WTC11 (cell line): ENCODE data around the gene JADE1. TPM values are rescaled to one million over a fixed set of nuclear protein-coding genes. Genes with fewer than 3 reads are reported as not detected.

ENCODE experiments used
- ATAC-seq: fragments of 200-7000 bp; cut with Tn5 transposase; 2 replicates; pipeline ENCODE4 v1.10.0; 2021; ENCODE audit warnings: mild to moderate bottlenecking, moderate library complexity
- CTCF ChIA-PET: fragments of 300-600 bp; sonication (Branson Sonifier 250); formaldehyde crosslinking; loops from one replicate; lab custom pipeline; 2021; ENCODE audit warnings: antibody characterized with exemption; lab: Charles Lee
- POLR2A ChIA-PET: fragments of 350-600 bp; sonication (Branson Sonifier 250); formaldehyde crosslinking; loops from one replicate; lab custom pipeline; 2021; ENCODE audit warnings: antibody characterized with exemption; lab: Charles Lee
- DNase-seq: peaks from one replicate; pipeline ENCODE4 v3.0.0; 2021; ENCODE audit warnings: low spot score
- H3K27ac Mint-ChIP-seq: 2 replicates; pipeline ENCODE4 v1.8.0; 2021; ENCODE audit warnings: mixed read lengths
- H3K27me3 Mint-ChIP-seq: 2 replicates; pipeline ENCODE4 v1.8.0; 2021; ENCODE audit warnings: low read depth, mild to moderate bottlenecking, moderate library complexity, mixed read lengths
- H3K36me3 Mint-ChIP-seq: 2 replicates; pipeline ENCODE4 v1.8.0; 2021; ENCODE audit warnings: mixed read lengths
- H3K4me1 Mint-ChIP-seq: 2 replicates; pipeline ENCODE4 v1.8.0; 2022; ENCODE audit warnings: mixed read lengths
- H3K4me3 Mint-ChIP-seq: 2 replicates; pipeline ENCODE4 v1.8.0; 2021; ENCODE audit warnings: mild to moderate bottlenecking, moderate library complexity, mixed read lengths
- H3K9me3 Mint-ChIP-seq: 2 replicates; pipeline ENCODE4 v1.8.0; 2021; ENCODE audit warnings: mixed read lengths
- EMX1 ChIP-seq: fragments of 250-450 bp; sonication (Bioruptor Pico); IDR thresholded peaks from 2 replicates; pipeline ENCODE4 v1.8.0; 2021; ENCODE audit warnings: mild to moderate bottlenecking
- FOXJ3 ChIP-seq: sonication (generic); formaldehyde crosslinking; IDR thresholded peaks from 2 replicates; pipeline ENCODE4 v1.9.0; 2021; ENCODE audit warnings: missing genetic modification reagents, mild to moderate bottlenecking, borderline replicate concordance
- GRHL2 ChIP-seq: fragments of 250-450 bp; sonication (Bioruptor Pico); IDR thresholded peaks from 2 replicates; pipeline ENCODE4 v1.8.0; 2022; ENCODE audit warnings: mild to moderate bottlenecking, moderate library complexity; ENCODE audit not compliant: insufficient replicate concordance, severe bottlenecking
- GTF2I ChIP-seq: fragments of 250-450 bp; sonication (Bioruptor Pico); conservative IDR thresholded peaks from 2 replicates; pipeline ENCODE4 v1.4.0; 2021; ENCODE audit warnings: mild to moderate bottlenecking
- HMGA2 ChIP-seq: fragments of 250-450 bp; sonication (Bioruptor Pico); IDR thresholded peaks from 2 replicates; pipeline ENCODE4 v1.4.0; 2021; ENCODE audit warnings: mild to moderate bottlenecking, moderate library complexity
- MXD4 ChIP-seq: fragments of 250-450 bp; sonication (Bioruptor Pico); IDR thresholded peaks from 2 replicates; pipeline ENCODE4 v1.8.0; 2021; ENCODE audit warnings: mild to moderate bottlenecking, moderate library complexity, borderline replicate concordance
- NFE2L1 ChIP-seq: sonication (generic); formaldehyde crosslinking; IDR thresholded peaks from 2 replicates; pipeline ENCODE4 v1.8.1; 2023; ENCODE audit warnings: missing genetic modification reagents
- OVOL2 ChIP-seq: fragments of 250-450 bp; sonication (Bioruptor Pico); IDR thresholded peaks from 2 replicates; pipeline ENCODE4 v1.9.0; 2021; ENCODE audit warnings: mild to moderate bottlenecking, borderline replicate concordance
- PRRX2 ChIP-seq: fragments of 250-450 bp; sonication (Bioruptor Pico); IDR thresholded peaks from 2 replicates; pipeline ENCODE4 v1.8.0; 2021; ENCODE audit warnings: mild to moderate bottlenecking
- RORB ChIP-seq: fragments of 250-450 bp; sonication (Bioruptor Pico); IDR thresholded peaks from 2 replicates; pipeline ENCODE4 v1.9.0; 2021; ENCODE audit warnings: mild to moderate bottlenecking
- SP1 ChIP-seq: sonication (generic); formaldehyde crosslinking; conservative IDR thresholded peaks from 2 replicates; pipeline ENCODE4 v1.8.1; 2022; ENCODE audit warnings: missing genetic modification reagents
- ZNF219 ChIP-seq: sonication (generic); formaldehyde crosslinking; IDR thresholded peaks from 2 replicates; pipeline ENCODE4 v1.8.0; 2023; ENCODE audit warnings: missing genetic modification reagents, mild to moderate bottlenecking, borderline replicate concordance
- ZNF232 ChIP-seq: sonication (generic); formaldehyde crosslinking; IDR thresholded peaks from 2 replicates; pipeline ENCODE4 v1.8.0; 2022; ENCODE audit warnings: mild to moderate bottlenecking, missing genetic modification reagents
- ZNF263 ChIP-seq: sonication (generic); formaldehyde crosslinking; IDR thresholded peaks from 2 replicates; pipeline ENCODE4 v1.8.1; 2022; ENCODE audit warnings: low read depth, mild to moderate bottlenecking, moderate library complexity, missing genetic modification reagents
- ZNF396 ChIP-seq: fragments of 250-450 bp; sonication (Bioruptor Pico); IDR thresholded peaks from 2 replicates; pipeline ENCODE4 v1.8.0; 2021; ENCODE audit warnings: mild to moderate bottlenecking, moderate library complexity, borderline replicate concordance
- total RNA-seq: library from RNA; stranded (reverse); gene quantifications from 3 replicates; pipeline ENCODE4 v1.2.3, GENCODE V29; 2021
- TF ChIP-seq, protein P1 (sequence below): sonication (generic); formaldehyde crosslinking; IDR thresholded peaks from 2 replicates; pipeline ENCODE4 v1.8.1; 2022; ENCODE audit warnings: low read depth, mild to moderate bottlenecking, moderate library complexity, missing genetic modification reagents, borderline replicate concordance
- TF ChIP-seq, protein P2 (sequence below): sonication (generic); formaldehyde crosslinking; conservative IDR thresholded peaks from 2 replicates; pipeline ENCODE4 v1.8.1; 2023; ENCODE audit warnings: mild to moderate bottlenecking, low read depth, missing genetic modification reagents, moderate library complexity
- TF ChIP-seq, protein P3 (sequence below): sonication (generic); formaldehyde crosslinking; IDR thresholded peaks from 2 replicates; pipeline ENCODE4 v1.8.0; 2023; ENCODE audit warnings: mild to moderate bottlenecking, missing genetic modification reagents
- TF ChIP-seq, protein P4 (sequence below): fragments of 250-450 bp; sonication (Bioruptor Pico); IDR thresholded peaks from 2 replicates; pipeline ENCODE4 v2.1.2; 2022; ENCODE audit warnings: mild to moderate bottlenecking, moderate library complexity
- TF ChIP-seq, protein P5 (sequence below): sonication (generic); formaldehyde crosslinking; IDR thresholded peaks from 2 replicates; pipeline ENCODE4 v1.8.0; 2022; ENCODE audit warnings: missing genetic modification reagents
- TF ChIP-seq, protein P6 (sequence below): sonication (generic); formaldehyde crosslinking; IDR thresholded peaks from 2 replicates; pipeline ENCODE4 v1.8.0; 2022; ENCODE audit warnings: mild to moderate bottlenecking, missing genetic modification reagents
- TF ChIP-seq, protein P7 (sequence below): sonication (generic); formaldehyde crosslinking; IDR thresholded peaks from 2 replicates; pipeline ENCODE4 v1.8.0; 2022; ENCODE audit warnings: mild to moderate bottlenecking, missing genetic modification reagents

The JADE1 gene
- total RNA-seq, 1 experiment from 2014 or later = 132 TPM

DNA sequence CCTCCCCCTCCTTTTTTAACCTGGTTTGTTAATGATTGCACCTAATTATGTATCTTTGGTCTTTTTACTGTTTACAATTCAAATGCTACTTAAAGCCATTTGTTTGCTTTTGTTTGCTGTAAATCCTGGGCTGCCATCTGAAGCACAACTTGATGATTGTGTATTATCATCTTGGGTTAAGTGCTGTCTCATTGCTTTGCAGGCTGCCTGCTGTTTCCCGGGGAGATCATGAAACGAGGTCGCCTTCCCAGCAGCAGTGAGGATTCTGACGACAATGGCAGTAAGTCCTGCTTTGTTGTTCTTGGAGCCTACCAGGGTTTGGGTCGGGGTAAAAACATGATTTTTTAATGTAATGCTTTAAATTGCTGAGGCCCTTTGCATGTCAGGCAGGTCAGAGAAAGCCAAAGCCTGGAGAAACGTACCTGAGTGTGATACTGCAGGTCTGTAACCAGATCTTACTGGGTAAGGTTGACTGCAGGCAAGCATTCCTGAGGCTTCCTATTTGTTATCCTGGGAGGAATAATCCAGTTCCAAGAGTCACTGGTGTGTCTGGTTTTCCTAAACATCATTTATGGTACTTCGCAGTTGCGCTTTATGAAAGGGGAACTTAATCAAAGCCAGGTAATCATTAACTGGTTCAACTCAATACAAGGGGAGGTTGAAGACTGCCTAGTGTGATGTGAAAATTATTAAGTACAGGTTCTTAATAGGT lies 22.2 kb downstream of the JADE1 start:
- no peaks in the 10 kb centered on the region for H3K9me3 Mint-ChIP-seq
- TF ChIP-seq, protein P1, sequence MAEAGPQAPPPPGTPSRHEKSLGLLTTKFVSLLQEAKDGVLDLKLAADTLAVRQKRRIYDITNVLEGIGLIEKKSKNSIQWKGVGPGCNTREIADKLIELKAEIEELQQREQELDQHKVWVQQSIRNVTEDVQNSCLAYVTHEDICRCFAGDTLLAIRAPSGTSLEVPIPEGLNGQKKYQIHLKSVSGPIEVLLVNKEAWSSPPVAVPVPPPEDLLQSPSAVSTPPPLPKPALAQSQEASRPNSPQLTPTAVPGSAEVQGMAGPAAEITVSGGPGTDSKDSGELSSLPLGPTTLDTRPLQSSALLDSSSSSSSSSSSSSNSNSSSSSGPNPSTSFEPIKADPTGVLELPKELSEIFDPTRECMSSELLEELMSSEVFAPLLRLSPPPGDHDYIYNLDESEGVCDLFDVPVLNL (CRISPR knock-in tag) = no peak
- TF ChIP-seq, protein P2, sequence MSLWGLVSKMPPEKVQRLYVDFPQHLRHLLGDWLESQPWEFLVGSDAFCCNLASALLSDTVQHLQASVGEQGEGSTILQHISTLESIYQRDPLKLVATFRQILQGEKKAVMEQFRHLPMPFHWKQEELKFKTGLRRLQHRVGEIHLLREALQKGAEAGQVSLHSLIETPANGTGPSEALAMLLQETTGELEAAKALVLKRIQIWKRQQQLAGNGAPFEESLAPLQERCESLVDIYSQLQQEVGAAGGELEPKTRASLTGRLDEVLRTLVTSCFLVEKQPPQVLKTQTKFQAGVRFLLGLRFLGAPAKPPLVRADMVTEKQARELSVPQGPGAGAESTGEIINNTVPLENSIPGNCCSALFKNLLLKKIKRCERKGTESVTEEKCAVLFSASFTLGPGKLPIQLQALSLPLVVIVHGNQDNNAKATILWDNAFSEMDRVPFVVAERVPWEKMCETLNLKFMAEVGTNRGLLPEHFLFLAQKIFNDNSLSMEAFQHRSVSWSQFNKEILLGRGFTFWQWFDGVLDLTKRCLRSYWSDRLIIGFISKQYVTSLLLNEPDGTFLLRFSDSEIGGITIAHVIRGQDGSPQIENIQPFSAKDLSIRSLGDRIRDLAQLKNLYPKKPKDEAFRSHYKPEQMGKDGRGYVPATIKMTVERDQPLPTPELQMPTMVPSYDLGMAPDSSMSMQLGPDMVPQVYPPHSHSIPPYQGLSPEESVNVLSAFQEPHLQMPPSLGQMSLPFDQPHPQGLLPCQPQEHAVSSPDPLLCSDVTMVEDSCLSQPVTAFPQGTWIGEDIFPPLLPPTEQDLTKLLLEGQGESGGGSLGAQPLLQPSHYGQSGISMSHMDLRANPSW = no peak
- TF ChIP-seq, protein P3, sequence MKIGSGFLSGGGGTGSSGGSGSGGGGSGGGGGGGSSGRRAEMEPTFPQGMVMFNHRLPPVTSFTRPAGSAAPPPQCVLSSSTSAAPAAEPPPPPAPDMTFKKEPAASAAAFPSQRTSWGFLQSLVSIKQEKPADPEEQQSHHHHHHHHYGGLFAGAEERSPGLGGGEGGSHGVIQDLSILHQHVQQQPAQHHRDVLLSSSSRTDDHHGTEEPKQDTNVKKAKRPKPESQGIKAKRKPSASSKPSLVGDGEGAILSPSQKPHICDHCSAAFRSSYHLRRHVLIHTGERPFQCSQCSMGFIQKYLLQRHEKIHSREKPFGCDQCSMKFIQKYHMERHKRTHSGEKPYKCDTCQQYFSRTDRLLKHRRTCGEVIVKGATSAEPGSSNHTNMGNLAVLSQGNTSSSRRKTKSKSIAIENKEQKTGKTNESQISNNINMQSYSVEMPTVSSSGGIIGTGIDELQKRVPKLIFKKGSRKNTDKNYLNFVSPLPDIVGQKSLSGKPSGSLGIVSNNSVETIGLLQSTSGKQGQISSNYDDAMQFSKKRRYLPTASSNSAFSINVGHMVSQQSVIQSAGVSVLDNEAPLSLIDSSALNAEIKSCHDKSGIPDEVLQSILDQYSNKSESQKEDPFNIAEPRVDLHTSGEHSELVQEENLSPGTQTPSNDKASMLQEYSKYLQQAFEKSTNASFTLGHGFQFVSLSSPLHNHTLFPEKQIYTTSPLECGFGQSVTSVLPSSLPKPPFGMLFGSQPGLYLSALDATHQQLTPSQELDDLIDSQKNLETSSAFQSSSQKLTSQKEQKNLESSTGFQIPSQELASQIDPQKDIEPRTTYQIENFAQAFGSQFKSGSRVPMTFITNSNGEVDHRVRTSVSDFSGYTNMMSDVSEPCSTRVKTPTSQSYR (CRISPR knock-in tag) = 0 out of 2 replicates have a peak, but pooled peaks have one; percentile 38
- no peak for TF ChIP-seq GTF2I
- TF ChIP-seq OVOL2 = no peak
- TF ChIP-seq ZNF396 = no peak
- TF ChIP-seq, protein P4, sequence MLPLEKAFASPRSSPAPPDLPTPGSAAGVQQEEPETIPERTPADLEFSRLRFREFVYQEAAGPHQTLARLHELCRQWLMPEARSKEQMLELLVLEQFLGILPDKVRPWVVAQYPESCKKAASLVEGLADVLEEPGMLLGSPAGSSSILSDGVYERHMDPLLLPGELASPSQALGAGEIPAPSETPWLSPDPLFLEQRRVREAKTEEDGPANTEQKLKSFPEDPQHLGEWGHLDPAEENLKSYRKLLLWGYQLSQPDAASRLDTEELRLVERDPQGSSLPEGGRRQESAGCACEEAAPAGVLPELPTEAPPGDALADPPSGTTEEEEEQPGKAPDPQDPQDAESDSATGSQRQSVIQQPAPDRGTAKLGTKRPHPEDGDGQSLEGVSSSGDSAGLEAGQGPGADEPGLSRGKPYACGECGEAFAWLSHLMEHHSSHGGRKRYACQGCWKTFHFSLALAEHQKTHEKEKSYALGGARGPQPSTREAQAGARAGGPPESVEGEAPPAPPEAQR (CRISPR knock-in tag) = no peak
- no peak for TF ChIP-seq ZNF219
- TF ChIP-seq PRRX2 (CRISPR knock-in tag) = no peak
- no peak for TF ChIP-seq GRHL2 (CRISPR knock-in tag)
- 0 out of 2 replicates have a peak, but pooled peaks have one; percentile 24 for TF ChIP-seq NFE2L1
- TF ChIP-seq MXD4 = no peak
- TF ChIP-seq, protein P5, sequence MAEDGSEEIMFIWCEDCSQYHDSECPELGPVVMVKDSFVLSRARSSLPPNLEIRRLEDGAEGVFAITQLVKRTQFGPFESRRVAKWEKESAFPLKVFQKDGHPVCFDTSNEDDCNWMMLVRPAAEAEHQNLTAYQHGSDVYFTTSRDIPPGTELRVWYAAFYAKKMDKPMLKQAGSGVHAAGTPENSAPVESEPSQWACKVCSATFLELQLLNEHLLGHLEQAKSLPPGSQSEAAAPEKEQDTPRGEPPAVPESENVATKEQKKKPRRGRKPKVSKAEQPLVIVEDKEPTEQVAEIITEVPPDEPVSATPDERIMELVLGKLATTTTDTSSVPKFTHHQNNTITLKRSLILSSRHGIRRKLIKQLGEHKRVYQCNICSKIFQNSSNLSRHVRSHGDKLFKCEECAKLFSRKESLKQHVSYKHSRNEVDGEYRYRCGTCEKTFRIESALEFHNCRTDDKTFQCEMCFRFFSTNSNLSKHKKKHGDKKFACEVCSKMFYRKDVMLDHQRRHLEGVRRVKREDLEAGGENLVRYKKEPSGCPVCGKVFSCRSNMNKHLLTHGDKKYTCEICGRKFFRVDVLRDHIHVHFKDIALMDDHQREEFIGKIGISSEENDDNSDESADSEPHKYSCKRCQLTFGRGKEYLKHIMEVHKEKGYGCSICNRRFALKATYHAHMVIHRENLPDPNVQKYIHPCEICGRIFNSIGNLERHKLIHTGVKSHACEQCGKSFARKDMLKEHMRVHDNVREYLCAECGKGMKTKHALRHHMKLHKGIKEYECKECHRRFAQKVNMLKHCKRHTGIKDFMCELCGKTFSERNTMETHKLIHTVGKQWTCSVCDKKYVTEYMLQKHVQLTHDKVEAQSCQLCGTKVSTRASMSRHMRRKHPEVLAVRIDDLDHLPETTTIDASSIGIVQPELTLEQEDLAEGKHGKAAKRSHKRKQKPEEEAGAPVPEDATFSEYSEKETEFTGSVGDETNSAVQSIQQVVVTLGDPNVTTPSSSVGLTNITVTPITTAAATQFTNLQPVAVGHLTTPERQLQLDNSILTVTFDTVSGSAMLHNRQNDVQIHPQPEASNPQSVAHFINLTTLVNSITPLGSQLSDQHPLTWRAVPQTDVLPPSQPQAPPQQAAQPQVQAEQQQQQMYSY (CRISPR knock-in tag) = no peak
- no peak for TF ChIP-seq HMGA2
- TF ChIP-seq ZNF232 (CRISPR knock-in tag) = no peak
- no peak for TF ChIP-seq RORB
- no peak for TF ChIP-seq FOXJ3 (CRISPR knock-in tag)
- no peak for TF ChIP-seq EMX1
- no peak for TF ChIP-seq ZNF263 (CRISPR knock-in tag)
- 0 out of 2 replicates have a peak, but pooled peaks have one; percentile 33 for TF ChIP-seq SP1 (CRISPR knock-in tag)
- TF ChIP-seq, protein P6, sequence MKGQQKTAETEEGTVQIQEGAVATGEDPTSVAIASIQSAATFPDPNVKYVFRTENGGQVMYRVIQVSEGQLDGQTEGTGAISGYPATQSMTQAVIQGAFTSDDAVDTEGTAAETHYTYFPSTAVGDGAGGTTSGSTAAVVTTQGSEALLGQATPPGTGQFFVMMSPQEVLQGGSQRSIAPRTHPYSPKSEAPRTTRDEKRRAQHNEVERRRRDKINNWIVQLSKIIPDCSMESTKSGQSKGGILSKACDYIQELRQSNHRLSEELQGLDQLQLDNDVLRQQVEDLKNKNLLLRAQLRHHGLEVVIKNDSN (CRISPR knock-in tag) = no peak
- TF ChIP-seq, protein P7, sequence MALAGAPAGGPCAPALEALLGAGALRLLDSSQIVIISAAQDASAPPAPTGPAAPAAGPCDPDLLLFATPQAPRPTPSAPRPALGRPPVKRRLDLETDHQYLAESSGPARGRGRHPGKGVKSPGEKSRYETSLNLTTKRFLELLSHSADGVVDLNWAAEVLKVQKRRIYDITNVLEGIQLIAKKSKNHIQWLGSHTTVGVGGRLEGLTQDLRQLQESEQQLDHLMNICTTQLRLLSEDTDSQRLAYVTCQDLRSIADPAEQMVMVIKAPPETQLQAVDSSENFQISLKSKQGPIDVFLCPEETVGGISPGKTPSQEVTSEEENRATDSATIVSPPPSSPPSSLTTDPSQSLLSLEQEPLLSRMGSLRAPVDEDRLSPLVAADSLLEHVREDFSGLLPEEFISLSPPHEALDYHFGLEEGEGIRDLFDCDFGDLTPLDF (CRISPR knock-in tag) = no peak
- TF ChIP-seq, all 79 proteins: peak for 3
- Mint-ChIP-seq H3K4me1 (peaks cover 88% of the 10 kb centered on the region), H3K27me3 (no peaks in the 10 kb centered on the region), H3K27ac (peak overlapping the region; percentile 95), H3K4me3 (peak overlapping the region; percentile 48), H3K36me3 (peaks cover 50% of the 10 kb centered on the region)
- POLR2A ChIA-PET = no interaction called here
- DNase-seq = no peak
- CTCF ChIA-PET = interaction anchor here (0.9 kb wide), 1 partner anchor 256 kb away, joined by 3 read pairs; no protein-coding TSS in a partner anchor
- ATAC-seq = peak; percentile 55
